Smooth muscle cell (in vitro differentiated cells): ENCODE results near the gene SLC25A21. TPM values are rescaled to one million over a fixed set of nuclear protein-coding genes. Genes with fewer than 3 reads are reported as not detected.
"Not testable (repeated sequence)": the region's sequence is repeated elsewhere in the genome, so short reads cannot be mapped to it uniquely, and the experiment has no call there.

Source experiments
- DNase-seq: peaks from one replicate; lab custom pipeline; 2025; ENCODE audit not compliant: unreplicated experiment; lab: John Stamatoyannopoulos, UW
- H2AFZ ChIP-seq: fragments of 200-600 bp; sonication (generic); 2 replicates; pipeline ENCODE4 v1.6.0; 2016; ENCODE audit warnings: antibody characterized with exemption, low read depth, mild to moderate bottlenecking
- H3F3A ChIP-seq: fragments of 200-600 bp; sonication (generic); 2 replicates; pipeline ENCODE4 v1.6.0; 2017; ENCODE audit warnings: antibody characterized with exemption, low read depth
- H3K27ac ChIP-seq: fragments of 200-600 bp; sonication (generic); 2 replicates; pipeline ENCODE4 v1.5.1; 2016; ENCODE audit warnings: low read depth, mild to moderate bottlenecking
- H3K27me3 ChIP-seq: fragments of 200-600 bp; sonication (generic); 2 replicates; pipeline ENCODE4 v1.6.1; 2016; ENCODE audit warnings: low read depth, mild to moderate bottlenecking
- H3K36me3 ChIP-seq: fragments of 200-600 bp; sonication (generic); 2 replicates; pipeline ENCODE4 v1.5.1; 2016; ENCODE audit warnings: low read depth
- H3K4me1 ChIP-seq: fragments of 200-600 bp; sonication (generic); 2 replicates; pipeline ENCODE4 v1.5.1; 2016; ENCODE audit warnings: low read depth
- H3K4me2 ChIP-seq: fragments of 200-600 bp; sonication (generic); 2 replicates; pipeline ENCODE4 v1.6.0; 2016; ENCODE audit warnings: mild to moderate bottlenecking
- H3K4me3 ChIP-seq: fragments of 200-600 bp; sonication (generic); 2 replicates; pipeline ENCODE4 v1.5.1; 2016; ENCODE audit warnings: mild to moderate bottlenecking
- H3K79me2 ChIP-seq: fragments of 200-600 bp; sonication (generic); 2 replicates; pipeline ENCODE4 v1.6.0; 2016; ENCODE audit warnings: low read depth, mild to moderate bottlenecking
- H3K9ac ChIP-seq: fragments of 200-600 bp; sonication (generic); 2 replicates; pipeline ENCODE4 v1.6.0; 2016; ENCODE audit warnings: low read depth
- H3K9me3 ChIP-seq: fragments of 200-600 bp; sonication (generic); replicated peaks from 2 replicates; pipeline ENCODE4 v1.5.1; 2016; ENCODE audit warnings: low read depth
- H4K20me1 ChIP-seq: fragments of 200-600 bp; sonication (generic); 2 replicates; pipeline ENCODE4 v1.6.0; 2016; ENCODE audit warnings: low read depth
- CTCF ChIP-seq: fragments of 200-600 bp; sonication (generic); IDR thresholded peaks from 2 replicates; pipeline ENCODE4 v1.5.1; 2017; ENCODE audit warnings: borderline replicate concordance, mild to moderate bottlenecking, antibody characterized with exemption; ENCODE audit not compliant: insufficient read depth, poor library complexity, severe bottlenecking
- WGBS: methylation state at CpG from one replicate; pipeline ENCODE4 v1.1.7; 2016; ENCODE audit warnings: low lambda C conversion rate; 5-methylcytosine and 5-hydroxymethylcytosine counted together
- polyA plus RNA-seq: library from polyadenylated mRNA; unstranded; fragments of >200 nt; fragmentation: Nextera tagmentation; extraction: Ambion mirVana; gene quantifications from 2 replicates; pipeline ENCODE4 v1.2.1, GENCODE V29; 2016
- total RNA-seq: library from RNA; depleted of rRNA; stranded (reverse); fragments of >200 nt; gene quantifications from 2 replicates; pipeline ENCODE4 v1.2.3, GENCODE V29; 2014

Gene SLC25A21
- total and polyA plus RNA-seq, 2 experiments from 2014 or later, result 1.1 TPM; not detected in 1

GRCh38 chr14:37187294-37187693 is 14.9 kb upstream of the SLC25A21 start:
- Histone ChIP-seq H3K36me3 (no peaks in the 10 kb centered on the region), H3F3A (no peaks in the 10 kb centered on the region), H3K4me1 (no peaks in the 10 kb centered on the region), H3K27me3 (no peaks in the 10 kb centered on the region), H3K9me3 (no peaks in the 10 kb centered on the region), H3K4me2 (no peak overlapping the region), H3K9ac (no peak overlapping the region), H3K79me2 (no peaks in the 10 kb centered on the region), H3K27ac (no peak overlapping the region), H2AFZ (no peak overlapping the region), H4K20me1 (no peaks in the 10 kb centered on the region), H3K4me3 (no peak overlapping the region)
- WGBS, result 94% methylated on average over 3 of the region's 3 CpGs
- no peak for DNase-seq
- TF ChIP-seq CTCF, result no peak

GRCh38 chr14:37186865-37187264 is 14.5 kb upstream of the SLC25A21 start:
- no peak for DNase-seq
- WGBS, result 90% methylated on average over 1 of the region's 1 CpG

GRCh38 chr14:37185670-37186069 is 13.3 kb upstream of the SLC25A21 start:
- H3K4me3 ChIP-seq, result no peak overlapping the region
- H3K9me3 ChIP-seq, result no peaks in the 10 kb centered on the region
- no peaks in the 10 kb centered on the region for H3K27me3 ChIP-seq
- no peak overlapping the region for H3K9ac ChIP-seq
- no peak overlapping the region for H3K4me2 ChIP-seq
- H3K36me3 ChIP-seq, result no peaks in the 10 kb centered on the region
- H4K20me1 ChIP-seq, result no peaks in the 10 kb centered on the region
- no peak overlapping the region for H3K27ac ChIP-seq
- TF ChIP-seq CTCF, result no peak
- H3F3A ChIP-seq, result no peaks in the 10 kb centered on the region
- DNase-seq, result no peak
- no peak overlapping the region for H2AFZ ChIP-seq
- H3K79me2 ChIP-seq, result no peaks in the 10 kb centered on the region
- no peaks in the 10 kb centered on the region for H3K4me1 ChIP-seq

More at GRCh38 chr14:37186865-37187264, 14.5 kb upstream of the SLC25A21 start:
- no peaks in the 10 kb centered on the region for H3F3A ChIP-seq
- TF ChIP-seq CTCF, result no peak
- no peaks in the 10 kb centered on the region for H3K9me3 ChIP-seq
- no peaks in the 10 kb centered on the region for H3K79me2 ChIP-seq
- no peak overlapping the region for H3K4me2 ChIP-seq
- H3K9ac ChIP-seq, result no peak overlapping the region
- H3K4me3 ChIP-seq, result no peak overlapping the region
- H3K4me1 ChIP-seq, result no peaks in the 10 kb centered on the region
- no peaks in the 10 kb centered on the region for H3K27me3 ChIP-seq
- no peak overlapping the region for H2AFZ ChIP-seq
- H4K20me1 ChIP-seq, result no peaks in the 10 kb centered on the region
- H3K27ac ChIP-seq, result no peak overlapping the region
- H3K36me3 ChIP-seq, result no peaks in the 10 kb centered on the region

GRCh38 chr14:37184520-37184919 is 12.1 kb upstream of the SLC25A21 start:
- not testable (repeated sequence) for H3K79me2 ChIP-seq, H3K9me3 ChIP-seq, DNase-seq, H3F3A ChIP-seq, H3K36me3 ChIP-seq, H3K4me1 ChIP-seq, H2AFZ ChIP-seq, H4K20me1 ChIP-seq, H3K9ac ChIP-seq, H3K4me2 ChIP-seq, H3K27ac ChIP-seq, H3K27me3 ChIP-seq, H3K4me3 ChIP-seq
- WGBS, result 97% methylated on average over 8 of the region's 8 CpGs
